Breast epithelium (tissue), 4 donors: ENCODE results near the gene CTNNA3. TPM values are rescaled to one million over a fixed set of nuclear protein-coding genes. Genes with fewer than 3 reads are reported as not detected.
"Not testable (repeated sequence)": the region's sequence is repeated elsewhere in the genome, so short reads cannot be mapped to it uniquely, and the experiment has no call there.

Experiments used
- DNase-seq, 2 donors: peaks; one replicate each; pipeline ENCODE4 v3.0.0-alpha.2; 2019; ENCODE audit warnings: low spot score in 2 of 2
- H3K27ac ChIP-seq, 2 donors: fragments of 200-600 bp; sonication (generic) in 1 of 2; one replicate each; pipeline ENCODE4 v1.5.1; 2016 to 2019; ENCODE audit warnings: mild to moderate bottlenecking in 1 of 2
- H3K27me3 ChIP-seq, 2 donors: fragments of 200-600 bp; sonication (generic) in 1 of 2; one replicate each; pipeline versions ENCODE4 v1.5.1 to v1.6.0; 2017 to 2019; ENCODE audit warnings: control low read depth in 1 of 2, mild to moderate bottlenecking in 1 of 2
- H3K36me3 ChIP-seq: fragments of 200-600 bp; one replicate; pipeline ENCODE4 v1.5.1; 2019
- H3K4me1 ChIP-seq, 2 donors: fragments of 200-600 bp; sonication (generic); one replicate each; pipeline ENCODE4 v1.5.1; 2016 to 2019; ENCODE audit warnings: control low read depth in 1 of 2
- H3K4me3 ChIP-seq, 3 donors: fragments of 200-600 bp; sonication (generic); 1 replicate in 2 of 3; 2 replicates in 1 of 3; pipeline ENCODE4 v1.5.1; 2016 to 2019; ENCODE audit warnings: mild to moderate bottlenecking in 3 of 3, moderate library complexity in 2 of 3
- H3K9me3 ChIP-seq, 2 donors: fragments of 200-600 bp; sonication (generic) in 1 of 2; one replicate each; pipeline ENCODE4 v1.5.1; 2016 to 2019; ENCODE audit warnings: control low read depth in 1 of 2
- POLR2A ChIP-seq: fragments of 450-650 bp; IDR thresholded peaks from one replicate; pipeline ENCODE4 v1.6.1; 2016; ENCODE audit warnings: antibody characterized with exemption, mild to moderate bottlenecking, moderate library complexity
- POLR2AphosphoS5 ChIP-seq, 3 donors: sonication (generic); formaldehyde crosslinking; IDR thresholded peaks; one replicate each; pipeline ENCODE4 v1.6.1; 2017; ENCODE audit warnings: antibody characterized with exemption in 3 of 3
- intact Hi-C: fragments of 100-400 bp; cut with DNase I; formaldehyde crosslinking; loops from one replicate; pipeline ENCODE4 v1.15.1; 2023; ENCODE audit warnings: low total_unique reads
- total RNA-seq, 3 donors: library from RNA; depleted of rRNA; stranded (reverse); fragments of >200 nt; gene quantifications; one replicate each; pipeline ENCODE4 v1.1.0, GENCODE V29; 2016
- TF ChIP-seq, protein P1 (sequence below), 3 donors: fragments of 450-650 bp; IDR thresholded peaks; one replicate each; pipeline ENCODE4 v1.5.1; 2016 to 2017; ENCODE audit warnings: antibody characterized with exemption in 3 of 3, mild to moderate bottlenecking in 3 of 3, moderate library complexity in 3 of 3

The CTNNA3 gene
- total RNA-seq, 3 donors from 2014 or later: 0.33 to 1.1 (median 0.59) TPM

DNA sequence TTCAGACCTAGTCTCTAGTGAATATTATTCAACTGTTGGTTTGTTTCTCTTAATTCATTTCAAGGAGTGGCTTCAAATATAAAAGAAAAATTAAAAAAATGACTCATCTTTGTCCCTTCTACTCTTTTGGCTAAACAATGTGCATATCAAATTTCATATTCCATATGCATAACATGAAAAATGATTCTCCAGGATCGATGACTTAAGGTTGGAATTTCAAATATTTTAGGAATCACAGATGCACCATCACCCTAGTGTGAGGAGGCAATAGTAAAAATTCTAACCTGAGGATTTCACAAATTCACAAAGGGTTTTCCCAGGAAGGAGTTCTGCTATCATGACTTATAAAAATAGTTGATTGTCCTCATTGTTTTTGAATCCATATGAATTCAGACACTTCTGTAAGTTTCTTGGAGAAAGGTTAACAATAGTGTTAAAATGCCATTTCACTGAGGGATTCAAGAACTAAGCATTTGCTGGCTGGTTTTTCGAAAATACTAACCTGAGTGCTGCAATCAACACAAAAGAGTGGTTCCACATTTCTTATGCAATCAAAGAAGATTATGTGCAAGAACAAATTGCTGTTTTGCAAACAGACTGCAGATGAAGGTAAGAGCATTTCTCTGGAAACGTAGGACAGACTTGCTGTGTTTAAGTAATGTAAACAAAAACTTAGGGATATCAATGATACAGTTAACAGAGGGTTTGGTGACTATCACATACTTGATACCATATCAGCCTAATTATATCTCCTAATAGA, 1317.7 kb downstream of the CTNNA3 start:
- Histone ChIP-seq H3K9me3 (no peaks in the 10 kb centered on the region), H3K4me1 (no peaks in the 10 kb centered on the region), H3K36me3 (no peaks in the 10 kb centered on the region), H3K4me3 (no peak overlapping the region), H3K27ac (no peak overlapping the region), H3K27me3 (no peaks in the 10 kb centered on the region)
- intact Hi-C loops: no loop called here
- no peak for DNase-seq
- TF ChIP-seq, protein P1, sequence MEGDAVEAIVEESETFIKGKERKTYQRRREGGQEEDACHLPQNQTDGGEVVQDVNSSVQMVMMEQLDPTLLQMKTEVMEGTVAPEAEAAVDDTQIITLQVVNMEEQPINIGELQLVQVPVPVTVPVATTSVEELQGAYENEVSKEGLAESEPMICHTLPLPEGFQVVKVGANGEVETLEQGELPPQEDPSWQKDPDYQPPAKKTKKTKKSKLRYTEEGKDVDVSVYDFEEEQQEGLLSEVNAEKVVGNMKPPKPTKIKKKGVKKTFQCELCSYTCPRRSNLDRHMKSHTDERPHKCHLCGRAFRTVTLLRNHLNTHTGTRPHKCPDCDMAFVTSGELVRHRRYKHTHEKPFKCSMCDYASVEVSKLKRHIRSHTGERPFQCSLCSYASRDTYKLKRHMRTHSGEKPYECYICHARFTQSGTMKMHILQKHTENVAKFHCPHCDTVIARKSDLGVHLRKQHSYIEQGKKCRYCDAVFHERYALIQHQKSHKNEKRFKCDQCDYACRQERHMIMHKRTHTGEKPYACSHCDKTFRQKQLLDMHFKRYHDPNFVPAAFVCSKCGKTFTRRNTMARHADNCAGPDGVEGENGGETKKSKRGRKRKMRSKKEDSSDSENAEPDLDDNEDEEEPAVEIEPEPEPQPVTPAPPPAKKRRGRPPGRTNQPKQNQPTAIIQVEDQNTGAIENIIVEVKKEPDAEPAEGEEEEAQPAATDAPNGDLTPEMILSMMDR (IDR thresholded peaks at IDR 0.05): no peak
- TF ChIP-seq POLR2AphosphoS5 (IDR thresholded peaks at IDR 0.05) (no peak), POLR2A (no peak)

DNA sequence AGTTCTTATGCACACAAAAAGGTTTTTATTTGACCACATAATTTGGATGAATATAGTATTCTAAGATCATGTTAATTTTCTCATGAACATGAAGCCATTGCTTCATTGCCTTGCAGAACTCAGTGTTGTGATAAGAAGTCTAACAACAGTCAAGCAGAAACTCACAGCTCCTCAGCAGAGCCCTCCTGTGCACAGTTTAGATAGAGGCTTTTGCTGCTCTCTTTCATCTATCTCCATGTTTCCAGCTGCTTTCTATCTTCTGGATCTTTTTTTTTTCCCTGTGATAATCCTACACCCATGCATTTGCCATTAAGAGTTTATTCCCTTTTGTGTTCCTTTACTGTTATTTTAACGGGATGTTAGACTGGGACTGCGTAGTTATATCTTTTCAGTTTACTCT, 1327.8 kb downstream of the CTNNA3 start:
- Histone ChIP-seq H3K4me3 (no peak overlapping the region), H3K9me3 (no peaks in the 10 kb centered on the region), H3K27ac (no peak overlapping the region), H3K27me3 (no peaks in the 10 kb centered on the region), H3K36me3 (no peaks in the 10 kb centered on the region), H3K4me1 (no peaks in the 10 kb centered on the region)
- intact Hi-C loops: no loop called here
- no peak for DNase-seq
- TF ChIP-seq POLR2AphosphoS5 (IDR thresholded peaks at IDR 0.05) (no peak), POLR2A (no peak)
- TF ChIP-seq, protein P1 (IDR thresholded peaks at IDR 0.05): no peak

DNA sequence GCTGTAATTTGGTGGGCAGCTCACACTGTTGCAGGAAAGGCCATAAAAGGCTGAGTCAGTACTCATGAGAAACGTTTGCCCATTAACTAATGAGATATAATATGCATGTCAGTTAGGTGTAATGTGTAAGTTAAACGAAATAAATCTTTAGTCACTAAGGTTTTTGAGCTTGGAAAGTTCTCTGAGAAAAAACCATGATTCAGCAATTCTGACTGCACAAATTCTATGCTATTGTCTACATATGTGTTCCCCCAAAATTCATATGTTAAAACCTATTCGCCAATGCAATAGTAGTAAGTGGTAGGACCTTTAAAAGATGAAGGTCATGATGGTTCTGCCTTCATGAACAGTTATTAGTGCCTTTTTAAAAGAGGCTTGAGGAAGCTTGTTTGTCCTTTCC, 1329.8 kb downstream of the CTNNA3 start:
- H3K27me3 ChIP-seq: no peaks in the 10 kb centered on the region
- DNase-seq: no peak
- no peaks in the 10 kb centered on the region for H3K4me1 ChIP-seq
- TF ChIP-seq, protein P1 (IDR thresholded peaks at IDR 0.05): no peak
- TF ChIP-seq POLR2AphosphoS5 (IDR thresholded peaks at IDR 0.05) (no peak), POLR2A (no peak)
- intact Hi-C loops: no loop called here
- no peaks in the 10 kb centered on the region for H3K36me3 ChIP-seq
- no peak overlapping the region for H3K4me3 ChIP-seq
- no peaks in the 10 kb centered on the region for H3K9me3 ChIP-seq
- no peak overlapping the region for H3K27ac ChIP-seq

DNA sequence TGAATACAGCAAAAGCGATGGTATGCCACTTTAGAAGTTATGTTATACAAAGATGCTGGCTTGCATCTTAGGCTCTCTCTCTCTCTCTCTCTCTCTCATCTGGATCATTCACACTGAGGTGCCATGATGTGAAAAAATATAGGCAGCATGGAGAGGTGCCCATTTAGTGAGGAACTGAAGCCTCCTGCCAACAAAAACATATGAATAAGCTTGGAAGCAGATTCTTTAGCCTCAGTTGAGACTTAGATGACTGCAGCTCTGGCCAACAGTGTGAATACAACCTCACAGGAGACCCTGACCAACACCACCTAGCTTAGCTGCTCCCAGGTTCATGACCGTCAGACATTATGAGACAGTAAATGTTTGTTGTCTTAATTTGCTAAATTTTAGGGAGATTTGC, 1330.3 kb downstream of the CTNNA3 start:
- intact Hi-C loops: no loop called here
- TF ChIP-seq POLR2AphosphoS5 (IDR thresholded peaks at IDR 0.05) (no peak), POLR2A (no peak)
- TF ChIP-seq, protein P1 (IDR thresholded peaks at IDR 0.05): no peak
- Histone ChIP-seq H3K9me3 (no peaks in the 10 kb centered on the region), H3K27me3 (no peaks in the 10 kb centered on the region), H3K36me3 (no peaks in the 10 kb centered on the region), H3K27ac (no peak overlapping the region), H3K4me3 (no peak overlapping the region), H3K4me1 (no peaks in the 10 kb centered on the region)
- no peak for DNase-seq

DNA sequence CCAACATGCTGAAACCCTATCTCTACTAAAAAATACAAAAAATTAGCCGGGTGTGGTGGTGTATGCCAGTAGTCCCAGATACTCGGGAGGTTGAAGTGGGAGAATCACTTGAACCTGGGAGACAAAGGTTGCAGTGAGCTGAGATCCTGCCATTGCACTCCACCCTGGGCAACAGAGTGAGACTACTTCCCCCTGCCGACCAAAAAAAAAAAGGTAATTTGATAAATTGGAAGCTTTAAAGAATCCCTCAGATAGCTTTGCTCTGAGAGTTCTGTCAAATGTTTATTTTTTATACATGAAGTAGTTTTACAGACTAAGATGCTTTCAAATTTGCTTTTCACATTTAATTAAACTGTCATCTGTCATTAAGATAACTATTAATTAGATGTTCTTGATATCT, 1333.5 kb downstream of the CTNNA3 start:
- no peaks in the 10 kb centered on the region for H3K4me1 ChIP-seq
- TF ChIP-seq, protein P1 (IDR thresholded peaks at IDR 0.05): no peak
- H3K4me3 ChIP-seq: no peak overlapping the region
- DNase-seq: no peak
- no peaks in the 10 kb centered on the region for H3K36me3 ChIP-seq
- intact Hi-C loops: no loop called here
- no peak overlapping the region for H3K27ac ChIP-seq
- H3K9me3 ChIP-seq: no peaks in the 10 kb centered on the region
- H3K27me3 ChIP-seq: no peaks in the 10 kb centered on the region

DNA sequence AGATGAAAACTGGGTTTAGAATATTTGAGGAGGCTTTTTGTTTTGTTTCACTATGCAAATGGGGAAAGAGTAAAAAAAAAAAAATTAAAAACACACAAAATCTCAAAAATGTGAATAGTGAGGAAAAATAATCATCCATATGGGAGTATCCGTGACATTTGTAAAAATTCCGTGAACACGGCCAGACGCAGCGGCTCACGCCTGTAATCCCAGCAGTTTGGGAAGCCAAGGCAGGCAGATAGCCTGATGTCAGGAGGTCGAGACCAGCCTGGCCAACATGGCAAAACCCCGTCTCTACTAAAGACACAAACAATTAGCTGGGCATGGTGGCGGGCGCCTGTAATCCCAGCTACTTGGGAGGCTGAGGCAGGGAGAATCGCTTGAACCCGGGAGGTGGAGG, 1342.2 kb downstream of the CTNNA3 start:
- H3K27me3 ChIP-seq, DNase-seq, intact Hi-C loops, H3K4me3 ChIP-seq, H3K9me3 ChIP-seq, H3K36me3 ChIP-seq, H3K27ac ChIP-seq, H3K4me1 ChIP-seq: not testable (repeated sequence)
